ENCODE results near the gene CAPN14. TPM values are rescaled to one million over a fixed set of nuclear protein-coding genes. Genes with fewer than 3 reads are reported as not detected.

CAPN14 gene
- polyA plus RNA-seq, 1 of the 3 experiments (the other 2 are of a cell fraction): 0.08 TPM

DNA sequence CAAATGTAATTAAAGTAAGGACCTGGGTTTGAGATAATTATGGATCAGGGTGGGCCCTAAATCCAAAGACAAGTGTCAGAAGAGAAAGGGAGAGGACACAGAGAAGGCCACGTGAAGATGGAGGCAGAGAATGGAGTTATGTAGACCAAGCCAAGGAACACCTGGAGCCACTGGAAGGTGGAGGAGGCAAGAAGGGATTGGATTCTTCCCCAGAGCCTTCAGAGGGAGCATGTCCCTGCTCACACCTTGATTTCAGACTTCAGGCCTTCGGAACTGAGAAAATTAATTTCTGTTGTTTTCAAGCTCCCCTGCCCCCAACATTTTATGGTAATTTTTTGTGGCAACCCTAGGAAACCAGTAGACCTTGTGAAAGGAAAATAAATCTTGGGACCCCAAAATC is 19.6 kb downstream of the CAPN14 start:
- Histone ChIP-seq H3K9ac (no peak overlapping the region), H3K27me3 (ENCODE audit: insufficient read depth) (peaks cover 5% of the 10 kb centered on the region; the same call in 1 of the 2 replicates), H3K4me3 (ENCODE audit: low read depth in 2 of 2, low read length in 1 of 2) (no peak overlapping the region), H3K4me1 (ENCODE audit: control insufficient read depth in 1 of 2, insufficient read depth in 2 of 2, low read depth in 1 of 2, low read length in 1 of 2) (no peaks in the 10 kb centered on the region; a peak in 1 of 4 replicates), H3K79me2 (ENCODE audit: insufficient read depth) (no peaks in the 10 kb centered on the region), H3K36me3 (replicated peaks in 1 of 2; ENCODE audit: control insufficient read depth in 1 of 2, insufficient read depth in 2 of 2, low read length in 1 of 2) (no peaks in the 10 kb centered on the region), H3K9me2 (no peaks in the 10 kb centered on the region), H2AFZ (ENCODE audit: low read depth) (no peak overlapping the region), H3K27ac (ENCODE audit: low read depth in 2 of 2, low read length in 1 of 2) (no peak overlapping the region), H4K20me1 (ENCODE audit: insufficient read depth) (no peaks in the 10 kb centered on the region), H3K4me2 (no peak overlapping the region), H3F3A (replicated peaks; ENCODE audit: insufficient read depth) (no peaks in the 10 kb centered on the region), H3K9me3 (no peaks in the 10 kb centered on the region)
- no peak for TF ChIP-seq RAD21 (IDR thresholded peaks at IDR 0.05; ENCODE audit: low read length)
- no peak for TF ChIP-seq YY1 (IDR thresholded peaks at IDR 0.05; ENCODE audit: low read depth)
- no peak for TF ChIP-seq MXI1 (IDR thresholded peaks at IDR 0.05; ENCODE audit: low read depth, low read length)
- TF ChIP-seq, protein P1, sequence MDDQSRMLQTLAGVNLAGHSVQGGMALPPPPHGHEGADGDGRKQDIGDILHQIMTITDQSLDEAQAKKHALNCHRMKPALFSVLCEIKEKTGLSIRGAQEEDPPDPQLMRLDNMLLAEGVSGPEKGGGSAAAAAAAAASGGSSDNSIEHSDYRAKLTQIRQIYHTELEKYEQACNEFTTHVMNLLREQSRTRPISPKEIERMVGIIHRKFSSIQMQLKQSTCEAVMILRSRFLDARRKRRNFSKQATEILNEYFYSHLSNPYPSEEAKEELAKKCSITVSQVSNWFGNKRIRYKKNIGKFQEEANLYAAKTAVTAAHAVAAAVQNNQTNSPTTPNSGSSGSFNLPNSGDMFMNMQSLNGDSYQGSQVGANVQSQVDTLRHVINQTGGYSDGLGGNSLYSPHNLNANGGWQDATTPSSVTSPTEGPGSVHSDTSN (IDR thresholded peaks at IDR 0.05): no peak
- TF ChIP-seq, protein P2, sequence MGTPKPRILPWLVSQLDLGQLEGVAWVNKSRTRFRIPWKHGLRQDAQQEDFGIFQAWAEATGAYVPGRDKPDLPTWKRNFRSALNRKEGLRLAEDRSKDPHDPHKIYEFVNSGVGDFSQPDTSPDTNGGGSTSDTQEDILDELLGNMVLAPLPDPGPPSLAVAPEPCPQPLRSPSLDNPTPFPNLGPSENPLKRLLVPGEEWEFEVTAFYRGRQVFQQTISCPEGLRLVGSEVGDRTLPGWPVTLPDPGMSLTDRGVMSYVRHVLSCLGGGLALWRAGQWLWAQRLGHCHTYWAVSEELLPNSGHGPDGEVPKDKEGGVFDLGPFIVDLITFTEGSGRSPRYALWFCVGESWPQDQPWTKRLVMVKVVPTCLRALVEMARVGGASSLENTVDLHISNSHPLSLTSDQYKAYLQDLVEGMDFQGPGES (IDR thresholded peaks at IDR 0.05; ENCODE audit: low read depth, low read length): no peak
- no peak for DNase-seq
- 29% methylated on average over 2 of the region's 2 CpGs for WGBS (ENCODE audit: low lambda C conversion rate)
- ChIA-PET POLR2A (no interaction called here), CTCF (interaction anchor here (0.6 to 1.4 kb wide), 3 partner anchors 51 to 1029 kb away, joined by 3 read pairs; no protein-coding TSS in a partner anchor)

DNA sequence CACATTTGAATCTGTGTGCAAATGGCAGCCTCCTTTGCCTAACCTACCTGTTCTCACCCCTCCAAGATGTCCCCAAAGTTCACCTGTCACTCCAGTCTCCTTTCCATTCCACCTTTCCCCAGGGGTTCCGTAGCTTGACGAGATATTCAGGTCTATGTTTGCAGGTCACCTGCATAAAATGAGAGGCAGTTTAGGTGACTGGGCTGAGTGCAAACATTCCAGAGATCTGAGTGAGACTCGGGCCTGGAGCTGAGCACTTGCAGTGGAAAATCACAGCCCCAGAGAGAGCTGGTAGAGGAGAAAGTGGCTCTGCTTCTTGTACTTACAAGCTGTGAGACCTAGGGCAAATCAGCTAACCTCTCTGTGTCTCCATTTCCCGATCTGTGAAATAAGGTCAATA is 20.1 kb downstream of the CAPN14 start:
- CTCF ChIA-PET: interaction anchor here (0.6 kb wide), 1 partner anchor 51 kb away, joined by 3 read pairs; no protein-coding TSS in a partner anchor
- WGBS (ENCODE audit: low lambda C conversion rate): 45% methylated on average over 4 of the region's 4 CpGs
- Histone ChIP-seq H3K79me2 (ENCODE audit: insufficient read depth) (no peaks in the 10 kb centered on the region), H3K9me2 (no peaks in the 10 kb centered on the region), H3K9ac (no peak overlapping the region), H3K4me1 (ENCODE audit: control insufficient read depth in 1 of 2, insufficient read depth in 2 of 2, low read depth in 1 of 2, low read length in 1 of 2) (no peaks in the 10 kb centered on the region; a peak in 1 of 4 replicates), H3K27ac (ENCODE audit: low read depth in 2 of 2, low read length in 1 of 2) (no peak overlapping the region), H3K9me3 (no peaks in the 10 kb centered on the region), H3K36me3 (replicated peaks in 1 of 2; ENCODE audit: control insufficient read depth in 1 of 2, insufficient read depth in 2 of 2, low read length in 1 of 2) (no peaks in the 10 kb centered on the region), H3K4me2 (no peak overlapping the region), H3K27me3 (ENCODE audit: insufficient read depth) (peaks cover 5% of the 10 kb centered on the region; the same call in 1 of the 2 replicates), H3K4me3 (ENCODE audit: low read depth in 2 of 2, low read length in 1 of 2) (no peak overlapping the region), H3F3A (replicated peaks; ENCODE audit: insufficient read depth) (no peaks in the 10 kb centered on the region), H2AFZ (ENCODE audit: low read depth) (no peak overlapping the region), H4K20me1 (ENCODE audit: insufficient read depth) (no peaks in the 10 kb centered on the region)
- TF ChIP-seq, protein P3, sequence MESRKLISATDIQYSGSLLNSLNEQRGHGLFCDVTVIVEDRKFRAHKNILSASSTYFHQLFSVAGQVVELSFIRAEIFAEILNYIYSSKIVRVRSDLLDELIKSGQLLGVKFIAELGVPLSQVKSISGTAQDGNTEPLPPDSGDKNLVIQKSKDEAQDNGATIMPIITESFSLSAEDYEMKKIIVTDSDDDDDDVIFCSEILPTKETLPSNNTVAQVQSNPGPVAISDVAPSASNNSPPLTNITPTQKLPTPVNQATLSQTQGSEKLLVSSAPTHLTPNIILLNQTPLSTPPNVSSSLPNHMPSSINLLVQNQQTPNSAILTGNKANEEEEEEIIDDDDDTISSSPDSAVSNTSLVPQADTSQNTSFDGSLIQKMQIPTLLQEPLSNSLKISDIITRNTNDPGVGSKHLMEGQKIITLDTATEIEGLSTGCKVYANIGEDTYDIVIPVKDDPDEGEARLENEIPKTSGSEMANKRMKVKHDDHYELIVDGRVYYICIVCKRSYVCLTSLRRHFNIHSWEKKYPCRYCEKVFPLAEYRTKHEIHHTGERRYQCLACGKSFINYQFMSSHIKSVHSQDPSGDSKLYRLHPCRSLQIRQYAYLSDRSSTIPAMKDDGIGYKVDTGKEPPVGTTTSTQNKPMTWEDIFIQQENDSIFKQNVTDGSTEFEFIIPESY (IDR thresholded peaks at IDR 0.05; ENCODE audit: borderline replicate concordance, low read depth): no peak
- TF ChIP-seq EP300 (IDR thresholded peaks at IDR 0.05; ENCODE audit: borderline replicate concordance in 1 of 2, low read depth in 1 of 2, low read length in 1 of 2) (no peak), GATA2 (CRISPR knock-in tag; IDR thresholded peaks at IDR 0.05) (no peak), RXRA (IDR thresholded peaks at IDR 0.05; ENCODE audit: borderline replicate concordance, low read depth) (no peak)
- TF ChIP-seq, protein P4, sequence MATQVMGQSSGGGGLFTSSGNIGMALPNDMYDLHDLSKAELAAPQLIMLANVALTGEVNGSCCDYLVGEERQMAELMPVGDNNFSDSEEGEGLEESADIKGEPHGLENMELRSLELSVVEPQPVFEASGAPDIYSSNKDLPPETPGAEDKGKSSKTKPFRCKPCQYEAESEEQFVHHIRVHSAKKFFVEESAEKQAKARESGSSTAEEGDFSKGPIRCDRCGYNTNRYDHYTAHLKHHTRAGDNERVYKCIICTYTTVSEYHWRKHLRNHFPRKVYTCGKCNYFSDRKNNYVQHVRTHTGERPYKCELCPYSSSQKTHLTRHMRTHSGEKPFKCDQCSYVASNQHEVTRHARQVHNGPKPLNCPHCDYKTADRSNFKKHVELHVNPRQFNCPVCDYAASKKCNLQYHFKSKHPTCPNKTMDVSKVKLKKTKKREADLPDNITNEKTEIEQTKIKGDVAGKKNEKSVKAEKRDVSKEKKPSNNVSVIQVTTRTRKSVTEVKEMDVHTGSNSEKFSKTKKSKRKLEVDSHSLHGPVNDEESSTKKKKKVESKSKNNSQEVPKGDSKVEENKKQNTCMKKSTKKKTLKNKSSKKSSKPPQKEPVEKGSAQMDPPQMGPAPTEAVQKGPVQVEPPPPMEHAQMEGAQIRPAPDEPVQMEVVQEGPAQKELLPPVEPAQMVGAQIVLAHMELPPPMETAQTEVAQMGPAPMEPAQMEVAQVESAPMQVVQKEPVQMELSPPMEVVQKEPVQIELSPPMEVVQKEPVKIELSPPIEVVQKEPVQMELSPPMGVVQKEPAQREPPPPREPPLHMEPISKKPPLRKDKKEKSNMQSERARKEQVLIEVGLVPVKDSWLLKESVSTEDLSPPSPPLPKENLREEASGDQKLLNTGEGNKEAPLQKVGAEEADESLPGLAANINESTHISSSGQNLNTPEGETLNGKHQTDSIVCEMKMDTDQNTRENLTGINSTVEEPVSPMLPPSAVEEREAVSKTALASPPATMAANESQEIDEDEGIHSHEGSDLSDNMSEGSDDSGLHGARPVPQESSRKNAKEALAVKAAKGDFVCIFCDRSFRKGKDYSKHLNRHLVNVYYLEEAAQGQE (IDR thresholded peaks at IDR 0.05; ENCODE audit: low read depth, low read length): no peak
- TF ChIP-seq, protein P1 (IDR thresholded peaks at IDR 0.05): no peak
- TF ChIP-seq, protein P5, sequence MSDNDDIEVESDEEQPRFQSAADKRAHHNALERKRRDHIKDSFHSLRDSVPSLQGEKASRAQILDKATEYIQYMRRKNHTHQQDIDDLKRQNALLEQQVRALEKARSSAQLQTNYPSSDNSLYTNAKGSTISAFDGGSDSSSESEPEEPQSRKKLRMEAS (IDR thresholded peaks at IDR 0.05; ENCODE audit: low read depth): no peak
- DNase-seq: no peak
- POLR2A ChIA-PET: no interaction called here
